K562 (cell line): Measurements from ENCODE around the gene KIF26B. TPM values are rescaled to one million over a fixed set of nuclear protein-coding genes. Genes with fewer than 3 reads are reported as not detected.

Experiments
- ATAC-seq: fragments of 200-7000 bp; cut with Tn5 transposase; 3 replicates; pipeline ENCODE4 v1.9.1; 2020; ENCODE audit warnings: moderate library complexity
- BruUV-seq: library from RNA; stranded (reverse); fragments of 400-500 nt; replicated peaks from 2 replicates; lab custom pipeline; 2021; lab: Mats Ljungman, UMichigan
- CTCF ChIA-PET: fragments of 300-600 bp; formaldehyde crosslinking; extraction: SDS; loops from one replicate; lab custom pipeline; 2021; ENCODE audit warnings: low intra/inter-chr PET ratio; lab: Yijun Ruan, JAX
- POLR2A ChIA-PET: fragments of 300-600, 350-650 bp; sonication (Branson Sonifier 250); formaldehyde crosslinking; extraction: SDS; loops from one replicate; lab custom pipeline; 2021; ENCODE audit warnings: antibody characterized with exemption, inconsistent platforms; lab: Yijun Ruan, JAX
- DNase-seq, 4 experiments: peaks; one replicate each; pipeline versions ENCODE4 v3.0.0 to v3.0.0-alpha.2; 2011 to 2018; ENCODE audit warnings: low spot score in 3 of 4, mixed read lengths in 3 of 4; ENCODE audit errors: extremely low read depth in 1 of 4
- FAIRE-seq: peaks from 2 replicates; lab custom pipeline; 2011; peaks lifted over from hg19 to GRCh38; lab: Jason Lieb, UNC
- H2AFZ ChIP-seq: 2 replicates; pipeline ENCODE4 v1.6.0; 2011; ENCODE audit warnings: low read depth, low read length, control low read depth, inconsistent platforms
- H3K27ac ChIP-seq: fragments of 200-600 bp; 3 replicates; pipeline ENCODE4 v1.8.0; 2011; ENCODE audit warnings: low read depth, mild to moderate bottlenecking, control low read depth, inconsistent platforms, low read length, moderate library complexity, mixed read lengths; ENCODE audit errors: extremely low read depth
- H3K27me3 ChIP-seq, 2 experiments: fragments of 300-600 bp in 1 of 2; 2 replicates in 1 of 2; 3 replicates in 1 of 2; pipeline versions ENCODE4 v1.6.0 to v1.8.0; 2011; ENCODE audit warnings: inconsistent platforms in 2 of 2, low read length in 2 of 2, mild to moderate bottlenecking in 1 of 2, mixed read lengths in 1 of 2, moderate library complexity in 1 of 2; ENCODE audit not compliant: control insufficient read depth in 2 of 2, insufficient read depth in 2 of 2
- H3K36me3 ChIP-seq: fragments of 300-600 bp; 3 replicates; pipeline ENCODE4 v1.8.0; 2011; ENCODE audit warnings: mild to moderate bottlenecking, low read length, inconsistent platforms; ENCODE audit not compliant: control insufficient read depth, insufficient read depth
- H3K4me1 ChIP-seq, 2 experiments: fragments of 200-600 bp in 1 of 2; replicated peaks in 1 of 2; 2 replicates in 1 of 2; 3 replicates in 1 of 2; pipeline versions ENCODE4 v1.5.1 to v1.8.0; 2011; ENCODE audit warnings: inconsistent platforms in 2 of 2, low read length in 2 of 2, mild to moderate bottlenecking in 1 of 2, mixed read lengths in 1 of 2, moderate library complexity in 1 of 2; ENCODE audit not compliant: control insufficient read depth in 2 of 2, insufficient read depth in 2 of 2
- H3K4me2 ChIP-seq: 2 replicates; pipeline ENCODE4 v1.6.1; 2011; ENCODE audit warnings: low read length, control low read depth, inconsistent platforms, mixed read lengths; ENCODE audit not compliant: insufficient read depth
- H3K4me3 ChIP-seq: fragments of 200-600 bp; sonication (generic), shearing (Covaris generic); 2 replicates; pipeline ENCODE4 v1.5.1; 2016; ENCODE audit warnings: control low read depth, inconsistent platforms
- H3K79me2 ChIP-seq: fragments of 200-600 bp; 3 replicates; pipeline ENCODE4 v1.8.0; 2011; ENCODE audit warnings: low read length, inconsistent platforms; ENCODE audit not compliant: control insufficient read depth, insufficient read depth
- H3K9ac ChIP-seq, 2 experiments: 2 replicates each; pipeline versions ENCODE4 v1.6.0 to v1.6.1; 2011; ENCODE audit warnings: low read depth in 2 of 2, low read length in 2 of 2, control low read depth in 1 of 2, inconsistent platforms in 1 of 2, mild to moderate bottlenecking in 1 of 2, mixed read lengths in 1 of 2; ENCODE audit not compliant: insufficient read depth in 1 of 2
- H3K9me1 ChIP-seq: one replicate; pipeline ENCODE4 v1.6.0; 2011; ENCODE audit warnings: inconsistent platforms, mild to moderate bottlenecking, low read length, moderate library complexity; ENCODE audit not compliant: control insufficient read depth, insufficient read depth
- H3K9me3 ChIP-seq: replicated peaks from 2 replicates; pipeline ENCODE4 v1.5.1; 2011; ENCODE audit warnings: low read depth, low read length, inconsistent platforms; ENCODE audit not compliant: control insufficient read depth, insufficient read depth
- H4K20me1 ChIP-seq: replicated peaks from 2 replicates; pipeline ENCODE4 v1.6.1; 2011; ENCODE audit warnings: low read length, inconsistent platforms, mixed read lengths; ENCODE audit not compliant: control insufficient read depth, insufficient read depth
- E2F5 ChIP-seq: sonication (generic); formaldehyde crosslinking; IDR thresholded peaks from 2 replicates; pipeline ENCODE4 v1.8.0; 2022; ENCODE audit warnings: mild to moderate bottlenecking, missing genetic modification reagents
- FOS ChIP-seq: IDR thresholded peaks from 3 replicates; pipeline ENCODE4 v1.6.1; 2011; ENCODE audit not compliant: insufficient read length; ENCODE audit errors: extremely low read depth
- MAZ ChIP-seq, 2 experiments: fragments of 450-650 bp in 1 of 2; sonication (generic) in 1 of 2; formaldehyde crosslinking; IDR thresholded peaks in 1 of 2; conservative IDR thresholded peaks in 1 of 2; 2 replicates each; pipeline versions ENCODE4 v1.4.0 to v1.5.0; 2020; ENCODE audit warnings: mild to moderate bottlenecking in 1 of 2, missing genetic modification reagents in 1 of 2
- RNF219 ChIP-seq: fragments of 250-450 bp; sonication (Bioruptor Pico); IDR thresholded peaks from 2 replicates; pipeline ENCODE4 v1.5.0; 2022; ENCODE audit warnings: mild to moderate bottlenecking
- TEAD2 ChIP-seq: fragments of 450-650 bp; IDR thresholded peaks from 2 replicates; pipeline ENCODE4 v1.6.1; 2016; ENCODE audit warnings: missing genetic modification characterization, control low read depth, missing compliant biosample characterization
- ZHX1 ChIP-seq: fragments of 150-350 bp; conservative IDR thresholded peaks from 2 replicates; pipeline ENCODE4 v1.6.1; 2014; ENCODE audit warnings: low read length
- ZNF12 ChIP-seq: sonication (generic); formaldehyde crosslinking; IDR thresholded peaks from 2 replicates; pipeline ENCODE4 v1.4.0; 2020; ENCODE audit warnings: mild to moderate bottlenecking, missing genetic modification reagents
- ZNF232 ChIP-seq: sonication (generic); formaldehyde crosslinking; IDR thresholded peaks from 2 replicates; pipeline ENCODE4 v1.8.0; 2022; ENCODE audit warnings: mild to moderate bottlenecking, missing genetic modification reagents
- ZNF263 ChIP-seq: sonication (generic); formaldehyde crosslinking; IDR thresholded peaks from 2 replicates; pipeline ENCODE4 v1.8.0; 2022; ENCODE audit warnings: mild to moderate bottlenecking, missing genetic modification reagents, borderline replicate concordance
- ZNF354B ChIP-seq: fragments of 250-450 bp; sonication (Bioruptor Pico); IDR thresholded peaks from 2 replicates; pipeline ENCODE4 v1.4.0; 2020
- WGBS: fragments of 100-300 bp; shearing (Covaris generic); methylation state at CpG from one replicate; pipeline ENCODE4 v1.1.6; 2016; ENCODE audit warnings: low coverage, mixed read lengths; ENCODE audit not compliant: insufficient coverage; ENCODE audit errors: missing lambda C conversion rate; 5-methylcytosine and 5-hydroxymethylcytosine counted together
- in situ Hi-C: fragments of 300-500 bp; cut with MboI; formaldehyde crosslinking; loops from 4 replicates; pipeline ENCODE4 v1.15.0; 2018; ENCODE audit warnings: inconsistent platforms, mixed read lengths
- intact Hi-C: fragments of 100-400 bp; cut with micrococcal nuclease; formaldehyde crosslinking; loops from 2 replicates; pipeline ENCODE4 v1.14.2; 2022
- polyA plus RNA-seq, 8 experiments: library from polyadenylated mRNA; depleted of rRNA in 4 of 8; stranded (reverse) in 5 of 8; unstranded in 3 of 8; fragments of >200 nt; fragmentation: Nextera tagmentation in 2 of 8; fragmentation: Illumina TruSeq in 1 of 8; extraction: Ambion mirVana in 2 of 8; extraction: Trizol in 1 of 8; gene quantifications; 2 replicates each; pipeline versions ENCODE4 v1.2.1 to v1.2.3, GENCODE V29; 2011 to 2014; ENCODE audit warnings: inconsistent platforms in 1 of 8, missing spikeins in 1 of 8
- total RNA-seq, 7 experiments: library from RNA; depleted of rRNA in 6 of 7; stranded (reverse); fragments of >200 nt in 6 of 7; fragmentation: Illumina TruSeq in 2 of 7; extraction: Trizol in 2 of 7; gene quantifications; 2 replicates each; pipeline versions ENCODE4 v1.2.1 to v1.2.3, GENCODE V29; 2011 to 2021; ENCODE audit warnings: low replicate concordance in 1 of 7

KIF26B gene
- total and polyA plus RNA-seq, 9 of the 15 experiments (the other 6 are each of a cell fraction or from before 2014, with no cell fraction given): 0.02 to 0.08 (median 0.03) TPM; not detected in 6

DNA sequence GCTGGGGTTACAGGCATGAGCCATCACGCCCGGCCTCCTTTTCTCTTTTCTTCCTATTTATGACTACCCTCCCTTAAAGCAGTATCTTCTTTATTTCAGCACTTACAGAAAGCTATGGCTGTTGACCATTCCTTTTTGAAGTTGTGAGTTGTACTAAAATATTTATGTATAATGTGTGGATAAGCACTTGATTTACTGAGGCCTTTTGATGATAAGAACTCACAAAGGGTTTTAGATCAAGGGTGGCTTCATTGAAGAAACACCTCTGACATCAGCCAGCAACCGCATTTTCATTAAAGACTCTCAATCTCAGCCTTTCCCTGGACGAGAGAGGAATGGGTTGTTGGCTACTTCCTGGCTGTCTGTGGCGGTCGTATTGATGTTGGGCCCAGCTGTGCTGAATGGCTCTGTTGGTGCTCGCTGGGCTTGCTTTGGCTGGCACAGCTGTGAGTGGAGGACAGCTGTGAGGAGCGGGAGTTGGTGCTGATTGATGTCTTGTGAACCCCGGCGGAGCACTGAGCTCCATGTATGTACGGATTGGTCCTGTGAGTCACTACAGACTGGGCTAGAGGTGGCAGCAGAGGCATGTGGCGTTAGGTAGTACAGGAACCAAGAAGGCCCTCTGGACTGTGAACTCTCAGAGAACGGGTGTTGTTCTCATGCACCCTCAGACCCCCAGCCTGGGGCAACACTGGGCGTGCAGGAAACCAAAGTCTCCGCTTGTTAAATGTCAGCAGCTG lies 208.8 kb downstream of the KIF26B start:
- H3K4me2 ChIP-seq: no peak overlapping the region
- H3K9me3 ChIP-seq: no peaks in the 10 kb centered on the region
- BruUV-seq: no TSS peak
- H3K36me3 ChIP-seq: no peaks in the 10 kb centered on the region
- ChIA-PET CTCF (no interaction called here), POLR2A (no interaction called here)
- peak; percentile 52 for ATAC-seq
- H3K4me1 ChIP-seq: peaks cover 0 to 3% of the 10 kb centered on the region in 2 experiments; a peak in 1 of 5 replicates
- peaks cover 71 to 85% of the 10 kb centered on the region in 2 experiments for H3K27me3 ChIP-seq
- intact Hi-C loops: no loop called here
- H3K4me3 ChIP-seq: no peak overlapping the region
- DNase-seq: no peak
- in situ Hi-C loops: no loop called here
- H3K79me2 ChIP-seq: no peaks in the 10 kb centered on the region
- no peaks in the 10 kb centered on the region; the same call in 1 of the 2 replicates for H4K20me1 ChIP-seq
- H3K9ac ChIP-seq: no peak overlapping the region
- no peak overlapping the region for H3K27ac ChIP-seq
- TF ChIP-seq TEAD2 (tag) (no peak), ZNF232 (CRISPR knock-in tag) (no peak), ZNF12 (no peak), E2F5 (CRISPR knock-in tag) (no peak), ZNF263 (CRISPR knock-in tag) (no peak), ZNF354B (no peak), MAZ (CRISPR knock-in tag; conservative IDR thresholded peaks at IDR 0.05 in 1 of 2, IDR thresholded peaks at IDR 0.05 in 1 of 2) (no peak), ZHX1 (no peak), RNF219 (CRISPR knock-in tag) (no peak), FOS (no peak)
- TF ChIP-seq, all 486 proteins: peak for 0
- FAIRE-seq: no peak
- no peak overlapping the region for H2AFZ ChIP-seq
- H3K9me1 ChIP-seq: no peaks in the 10 kb centered on the region
- WGBS: 4% methylated on average over 15 of the region's 15 CpGs
